Skeletal muscle satellite cell (primary cell): ENCODE results near the gene ERI3.
A peak's percentile ranks its signal among the peaks of the same experiment; 100 is the strongest.

ENCODE experiments used
- H3K27me3 ChIP-seq: 2 replicates; pipeline ENCODE4 v1.7.0; 2013; ENCODE audit warnings: low read length; ENCODE audit not compliant: control insufficient read depth, insufficient read depth
- H3K36me3 ChIP-seq: 2 replicates; pipeline ENCODE4 v1.7.0; 2013; ENCODE audit warnings: mild to moderate bottlenecking, control low read depth, low read length; ENCODE audit not compliant: insufficient read depth
- H3K4me1 ChIP-seq: 2 replicates; pipeline ENCODE4 v1.7.0; 2013; ENCODE audit warnings: low read length; ENCODE audit not compliant: control insufficient read depth, insufficient read depth
- H3K4me2 ChIP-seq: 2 replicates; pipeline ENCODE4 v1.7.0; 2013; ENCODE audit warnings: mild to moderate bottlenecking, low read length
- H3K4me3 ChIP-seq: 2 replicates; pipeline ENCODE4 v1.7.0; 2013; ENCODE audit warnings: low read length
- H3K9ac ChIP-seq: 2 replicates; pipeline ENCODE4 v1.7.0; 2013; ENCODE audit warnings: mild to moderate bottlenecking, low read depth, low read length, moderate library complexity
- H3K9me3 ChIP-seq: replicated peaks from 2 replicates; pipeline ENCODE4 v1.7.0; 2013; ENCODE audit warnings: mild to moderate bottlenecking, control low read depth, low read length

Gene ERI3

GRCh38 chr1:44367944-44368343 is 12.9 kb upstream of the ERI3 start:
- Histone ChIP-seq H3K36me3 (no peaks in the 10 kb centered on the region), H3K9me3 (no peaks in the 10 kb centered on the region), H3K9ac (no peak overlapping the region), H3K4me3 (no peak overlapping the region), H3K27me3 (peaks cover 61% of the 10 kb centered on the region), H3K4me1 (no peaks in the 10 kb centered on the region), H3K4me2 (no peak overlapping the region)

GRCh38 chr1:44366371-44366975 is 11.4 kb upstream of the ERI3 start:
- Histone ChIP-seq H3K4me3 (no peak overlapping the region), H3K9ac (no peak overlapping the region), H3K9me3 (no peaks in the 10 kb centered on the region), H3K27me3 (peaks cover 64% of the 10 kb centered on the region), H3K4me2 (no peak overlapping the region), H3K4me1 (no peaks in the 10 kb centered on the region), H3K36me3 (no peaks in the 10 kb centered on the region)

GRCh38 chr1:44361478-44361877 is 6.4 kb upstream of the ERI3 start:
- Histone ChIP-seq H3K36me3 (no peaks in the 10 kb centered on the region), H3K9ac (no peak overlapping the region), H3K9me3 (no peaks in the 10 kb centered on the region), H3K4me2 (no peak overlapping the region), H3K4me1 (no peaks in the 10 kb centered on the region), H3K27me3 (peaks cover 40% of the 10 kb centered on the region), H3K4me3 (no peak overlapping the region)

GRCh38 chr1:44359234-44359935 is 4.3 kb upstream of the ERI3 start:
- no peak overlapping the region for H3K4me2 ChIP-seq
- H3K4me3 ChIP-seq: no peak overlapping the region
- H3K27me3 ChIP-seq: peaks cover 22% of the 10 kb centered on the region
- no peaks in the 10 kb centered on the region for H3K9me3 ChIP-seq
- H3K4me1 ChIP-seq: peaks cover 6% of the 10 kb centered on the region
- H3K36me3 ChIP-seq: no peaks in the 10 kb centered on the region
- H3K9ac ChIP-seq: no peak overlapping the region

- Histone ChIP-seq H3K9ac (no peak overlapping the region), H3K4me3 (no peak overlapping the region), H3K4me2 (no peak overlapping the region), H3K36me3 (no peaks in the 10 kb centered on the region), H3K27me3 (peaks cover 8% of the 10 kb centered on the region), H3K9me3 (no peaks in the 10 kb centered on the region), H3K4me1 (peaks cover 16% of the 10 kb centered on the region)
These were observed 2.7 kb upstream of the ERI3 start for GRCh38 chr1:44357710-44358109.

- Histone ChIP-seq H3K9ac (no peak overlapping the region), H3K4me3 (peak overlapping the region; percentile 98), H3K9me3 (no peaks in the 10 kb centered on the region), H3K36me3 (no peaks in the 10 kb centered on the region), H3K4me1 (peaks cover 16% of the 10 kb centered on the region), H3K4me2 (peak overlapping the region; percentile 70), H3K27me3 (no peaks in the 10 kb centered on the region)
These were observed 687 bp upstream of the ERI3 start for GRCh38 chr1:44355582-44356305.

GRCh38 chr1:44354268-44354839 is 703 bp downstream of the ERI3 start:
- peaks cover 16% of the 10 kb centered on the region for H3K4me1 ChIP-seq
- H3K27me3 ChIP-seq: no peaks in the 10 kb centered on the region
- peak overlapping the region; percentile 98 for H3K4me3 ChIP-seq
- peak overlapping the region; percentile 88 for H3K4me2 ChIP-seq
- peak overlapping the region; percentile 97 for H3K9ac ChIP-seq
- H3K36me3 ChIP-seq: no peaks in the 10 kb centered on the region
- H3K9me3 ChIP-seq: no peaks in the 10 kb centered on the region

GRCh38 chr1:44353604-44354003 is 1.5 kb downstream of the ERI3 start:
- H3K4me3 ChIP-seq: peak overlapping the region; percentile 98
- no peak overlapping the region for H3K9ac ChIP-seq

GRCh38 chr1:44351289-44351688 is 3.8 kb downstream of the ERI3 start:
- no peaks in the 10 kb centered on the region for H3K27me3 ChIP-seq
- peaks cover 19% of the 10 kb centered on the region for H3K4me1 ChIP-seq
- no peak overlapping the region for H3K4me3 ChIP-seq

More at GRCh38 chr1:44353604-44354003, 1.5 kb downstream of the ERI3 start:
- Histone ChIP-seq H3K36me3 (no peaks in the 10 kb centered on the region), H3K27me3 (no peaks in the 10 kb centered on the region), H3K4me1 (peaks cover 16% of the 10 kb centered on the region), H3K9me3 (no peaks in the 10 kb centered on the region), H3K4me2 (peak overlapping the region; percentile 88)

GRCh38 chr1:44348061-44348485 is 7.0 kb downstream of the ERI3 start:
- Histone ChIP-seq H3K4me3 (no peak overlapping the region), H3K4me1 (peaks cover 4% of the 10 kb centered on the region), H3K9ac (no peak overlapping the region), H3K9me3 (no peaks in the 10 kb centered on the region), H3K36me3 (peaks cover 7% of the 10 kb centered on the region), H3K4me2 (no peak overlapping the region), H3K27me3 (no peaks in the 10 kb centered on the region)

More at GRCh38 chr1:44351289-44351688, 3.8 kb downstream of the ERI3 start:
- H3K36me3 ChIP-seq: no peaks in the 10 kb centered on the region
- no peak overlapping the region for H3K9ac ChIP-seq
- no peak overlapping the region for H3K4me2 ChIP-seq
- H3K9me3 ChIP-seq: no peaks in the 10 kb centered on the region

GRCh38 chr1:44347280-44347679 is 7.8 kb downstream of the ERI3 start:
- Histone ChIP-seq H3K4me2 (no peak overlapping the region), H3K27me3 (no peaks in the 10 kb centered on the region), H3K9me3 (no peaks in the 10 kb centered on the region), H3K4me1 (peaks cover 4% of the 10 kb centered on the region), H3K9ac (no peak overlapping the region), H3K4me3 (no peak overlapping the region), H3K36me3 (peaks cover 7% of the 10 kb centered on the region)
